Astrocyte (in vitro differentiated cells and primary cell): ENCODE data around the gene ARHGAP26.

Experiments
- EZH2 ChIP-seq: IDR thresholded peaks from 2 replicates; pipeline ENCODE4 v1.6.1; 2012; ENCODE audit warnings: mild to moderate bottlenecking, low read length, inconsistent platforms; ENCODE audit not compliant: insufficient read depth
- TF ChIP-seq, protein P1 (sequence below): IDR thresholded peaks from 2 replicates; pipeline ENCODE4 v1.5.1; 2011; ENCODE audit warnings: low read depth, mild to moderate bottlenecking, inconsistent platforms, low read length, moderate library complexity; ENCODE audit not compliant: insufficient read depth

DNA sequence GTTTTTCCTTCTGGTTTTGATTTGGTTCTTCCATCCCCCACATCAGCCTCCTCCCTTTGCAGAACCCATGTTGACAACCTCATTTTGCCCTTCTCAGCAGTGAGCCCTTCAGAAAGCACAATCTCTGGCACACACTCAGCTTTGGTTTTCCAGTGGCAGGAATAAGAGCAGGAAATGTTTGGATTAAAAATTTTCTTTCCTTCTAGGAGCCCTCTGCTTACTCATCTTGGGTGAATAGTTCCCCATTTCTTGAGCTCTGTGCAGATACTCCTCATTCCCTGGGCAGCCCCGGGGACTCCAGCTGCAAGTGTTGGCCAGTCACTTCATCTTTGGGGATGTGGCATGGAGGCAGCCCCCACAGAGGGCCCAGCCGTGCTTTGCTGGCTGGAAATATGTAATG lies 462.9 kb downstream of the ARHGAP26 start:
- TF ChIP-seq, protein P1, sequence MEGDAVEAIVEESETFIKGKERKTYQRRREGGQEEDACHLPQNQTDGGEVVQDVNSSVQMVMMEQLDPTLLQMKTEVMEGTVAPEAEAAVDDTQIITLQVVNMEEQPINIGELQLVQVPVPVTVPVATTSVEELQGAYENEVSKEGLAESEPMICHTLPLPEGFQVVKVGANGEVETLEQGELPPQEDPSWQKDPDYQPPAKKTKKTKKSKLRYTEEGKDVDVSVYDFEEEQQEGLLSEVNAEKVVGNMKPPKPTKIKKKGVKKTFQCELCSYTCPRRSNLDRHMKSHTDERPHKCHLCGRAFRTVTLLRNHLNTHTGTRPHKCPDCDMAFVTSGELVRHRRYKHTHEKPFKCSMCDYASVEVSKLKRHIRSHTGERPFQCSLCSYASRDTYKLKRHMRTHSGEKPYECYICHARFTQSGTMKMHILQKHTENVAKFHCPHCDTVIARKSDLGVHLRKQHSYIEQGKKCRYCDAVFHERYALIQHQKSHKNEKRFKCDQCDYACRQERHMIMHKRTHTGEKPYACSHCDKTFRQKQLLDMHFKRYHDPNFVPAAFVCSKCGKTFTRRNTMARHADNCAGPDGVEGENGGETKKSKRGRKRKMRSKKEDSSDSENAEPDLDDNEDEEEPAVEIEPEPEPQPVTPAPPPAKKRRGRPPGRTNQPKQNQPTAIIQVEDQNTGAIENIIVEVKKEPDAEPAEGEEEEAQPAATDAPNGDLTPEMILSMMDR: no peak
- no peak for TF ChIP-seq EZH2
